Muscle layer of duodenum (tissue), 2 donors: ENCODE measurements around the gene SCD5.
A peak's percentile ranks its signal among the peaks of the same experiment; 100 is the strongest.
"Not testable (repeated sequence)": the region's sequence is repeated elsewhere in the genome, so short reads cannot be mapped to it uniquely, and the experiment has no call there.

Experiments
- H3K27ac ChIP-seq: one replicate; pipeline ENCODE4 v1.7.0; 2013; ENCODE audit warnings: mild to moderate bottlenecking, low read length
- H3K27me3 ChIP-seq: one replicate; pipeline ENCODE4 v1.7.0; 2013; ENCODE audit warnings: low read depth, mild to moderate bottlenecking, control low read depth, low read length
- H3K36me3 ChIP-seq, 2 donors: one replicate each; pipeline ENCODE4 v1.7.0; 2013; ENCODE audit warnings: low read length in 2 of 2, control low read depth in 1 of 2, mild to moderate bottlenecking in 1 of 2; ENCODE audit not compliant: insufficient read depth in 2 of 2, control insufficient read depth in 1 of 2
- H3K4me1 ChIP-seq, 2 donors: one replicate each; pipeline ENCODE4 v1.7.0; 2013; ENCODE audit warnings: low read length in 2 of 2, mild to moderate bottlenecking in 2 of 2, control low read depth in 1 of 2, moderate library complexity in 1 of 2; ENCODE audit not compliant: insufficient read depth in 2 of 2, control insufficient read depth in 1 of 2
- H3K4me3 ChIP-seq, 2 donors: one replicate each; pipeline ENCODE4 v1.7.0; 2013; ENCODE audit warnings: low read length in 2 of 2, low read depth in 1 of 2, mild to moderate bottlenecking in 1 of 2
- H3K9me3 ChIP-seq, 2 donors: one replicate each; pipeline ENCODE4 v1.7.0; 2013; ENCODE audit warnings: low read length in 2 of 2, control low read depth in 1 of 2, mild to moderate bottlenecking in 1 of 2; ENCODE audit not compliant: control insufficient read depth in 1 of 2
- donor health status: healthy.

SCD5 gene

GRCh38 chr4:82798168-82799005 is at the start of gene SCD5:
TSS of gene SCD5 (minus strand) at chr4:82798796. CDS start at chr4:82798537, 259 bp downstream.
- Histone ChIP-seq H3K27ac (peak within 1 kb of the TSS; percentile 29), H3K27me3 (no peaks in the 10 kb centered on the region), H3K4me3 (peak within 1 kb of the TSS; percentile 75 to 90)

GRCh38 chr4:82842593-82842992 is 44.0 kb upstream of the SCD5 start:
- no peaks in the 10 kb centered on the region for H3K9me3 ChIP-seq
- H3K4me3 ChIP-seq: no peak overlapping the region
- peaks cover 50 to 52% of the 10 kb centered on the region in 2 donors for H3K36me3 ChIP-seq
- H3K27ac ChIP-seq: no peak overlapping the region
- no peaks in the 10 kb centered on the region for H3K27me3 ChIP-seq
- peaks cover 0 to 4% of the 10 kb centered on the region in 2 donors for H3K4me1 ChIP-seq

More at GRCh38 chr4:82798168-82799005, at the start of gene SCD5:
- peaks cover 0 to 16% of the 10 kb centered on the region in 2 donors for H3K4me1 ChIP-seq
- H3K9me3 ChIP-seq: no peaks in the 10 kb centered on the region
- no peaks in the 10 kb centered on the region for H3K36me3 ChIP-seq

GRCh38 chr4:82839624-82840023 is 41.0 kb upstream of the SCD5 start:
- Histone ChIP-seq H3K36me3 (peaks cover 36 to 38% of the 10 kb centered on the region in 2 donors), H3K9me3 (no peaks in the 10 kb centered on the region), H3K27ac (peak overlapping the region; percentile 50), H3K4me1 (peaks cover 0 to 4% of the 10 kb centered on the region in 2 donors), H3K27me3 (no peaks in the 10 kb centered on the region), H3K4me3 (no peak overlapping the region)

- Histone ChIP-seq H3K4me1 (peaks cover 0 to 7% of the 10 kb centered on the region in 2 donors), H3K27ac (no peak overlapping the region), H3K27me3 (no peaks in the 10 kb centered on the region), H3K4me3 (no peak overlapping the region), H3K9me3 (no peaks in the 10 kb centered on the region), H3K36me3 (peaks cover 17 to 19% of the 10 kb centered on the region in 2 donors)
Observed at GRCh38 chr4:82833696-82834313, 35.2 kb upstream of the SCD5 start.

GRCh38 chr4:82833060-82833459 is 34.5 kb upstream of the SCD5 start:
- not testable (repeated sequence) for H3K27ac ChIP-seq, H3K27me3 ChIP-seq, H3K9me3 ChIP-seq, H3K4me1 ChIP-seq, H3K4me3 ChIP-seq
- H3K36me3 ChIP-seq: peaks cover 25 to 26% of the 10 kb centered on the region in 2 donors

GRCh38 chr4:82825425-82825824 is 26.8 kb upstream of the SCD5 start:
- Histone ChIP-seq H3K4me3 (no peak overlapping the region), H3K4me1 (no peaks in the 10 kb centered on the region), H3K9me3 (no peaks in the 10 kb centered on the region), H3K27ac (no peak overlapping the region), H3K27me3 (no peaks in the 10 kb centered on the region), H3K36me3 (peaks cover 61 to 77% of the 10 kb centered on the region in 2 donors)

- Histone ChIP-seq H3K4me1 (no peaks in the 10 kb centered on the region), H3K4me3 (no peak overlapping the region), H3K36me3 (peaks cover 66 to 82% of the 10 kb centered on the region in 2 donors), H3K27ac (no peak overlapping the region), H3K9me3 (no peaks in the 10 kb centered on the region), H3K27me3 (no peaks in the 10 kb centered on the region)
Observed at GRCh38 chr4:82823062-82823461, 24.5 kb upstream of the SCD5 start.

GRCh38 chr4:82820689-82821088 is 22.1 kb upstream of the SCD5 start:
- H3K9me3 ChIP-seq: no peaks in the 10 kb centered on the region
- H3K27me3 ChIP-seq: no peaks in the 10 kb centered on the region
- no peak overlapping the region for H3K4me3 ChIP-seq
- H3K4me1 ChIP-seq: no peaks in the 10 kb centered on the region
- no peak overlapping the region for H3K27ac ChIP-seq
- peaks cover 53 to 69% of the 10 kb centered on the region in 2 donors for H3K36me3 ChIP-seq

GRCh38 chr4:82818664-82819662 is 20.4 kb upstream of the SCD5 start:
- Histone ChIP-seq H3K4me3 (no peak overlapping the region), H3K27ac (no peak overlapping the region), H3K36me3 (peaks cover 40 to 53% of the 10 kb centered on the region in 2 donors), H3K27me3 (no peaks in the 10 kb centered on the region), H3K4me1 (no peaks in the 10 kb centered on the region), H3K9me3 (no peaks in the 10 kb centered on the region)

GRCh38 chr4:82816874-82817273 is 18.3 kb upstream of the SCD5 start:
- H3K4me1 ChIP-seq, H3K4me3 ChIP-seq, H3K27ac ChIP-seq, H3K27me3 ChIP-seq, H3K9me3 ChIP-seq: not testable (repeated sequence)
- peaks cover 25 to 34% of the 10 kb centered on the region in 2 donors for H3K36me3 ChIP-seq

GRCh38 chr4:82814034-82814433 is 15.4 kb upstream of the SCD5 start:
- Histone ChIP-seq H3K27ac (no peak overlapping the region), H3K4me1 (peaks cover 0 to 5% of the 10 kb centered on the region in 2 donors), H3K36me3 (peaks cover 5 to 15% of the 10 kb centered on the region in 2 donors)

More at GRCh38 chr4:82814034-82814433, 15.4 kb upstream of the SCD5 start:
- H3K27me3 ChIP-seq: no peaks in the 10 kb centered on the region
- H3K4me3 ChIP-seq: no peak overlapping the region
- no peaks in the 10 kb centered on the region for H3K9me3 ChIP-seq
